Duodenal mucosa (tissue), 2 donors: Measurements from ENCODE around the gene SULT1A2.
"Not testable (repeated sequence)": the region's sequence is repeated elsewhere in the genome, so short reads cannot be mapped to it uniquely, and the experiment has no call there.

Experiments used
- H3K27ac ChIP-seq: one replicate; pipeline ENCODE4 v1.7.0; 2013; ENCODE audit warnings: low read depth, low read length
- H3K27me3 ChIP-seq, 2 donors: one replicate each; pipeline ENCODE4 v1.7.0; 2013; ENCODE audit warnings: low read length in 2 of 2, control low read depth in 1 of 2; ENCODE audit not compliant: insufficient read depth in 2 of 2, control insufficient read depth in 1 of 2
- H3K36me3 ChIP-seq, 2 donors: one replicate each; pipeline ENCODE4 v1.7.0; 2013; ENCODE audit warnings: low read length in 2 of 2, control low read depth in 1 of 2; ENCODE audit not compliant: insufficient read depth in 2 of 2, control insufficient read depth in 1 of 2
- H3K4me1 ChIP-seq, 2 donors: one replicate each; pipeline ENCODE4 v1.7.0; 2013; ENCODE audit warnings: low read length in 2 of 2, control low read depth in 1 of 2; ENCODE audit not compliant: insufficient read depth in 2 of 2, control insufficient read depth in 1 of 2
- H3K4me3 ChIP-seq, 2 donors: one replicate each; pipeline ENCODE4 v1.7.0; 2013; ENCODE audit warnings: low read length in 2 of 2, low read depth in 1 of 2
- H3K9ac ChIP-seq, 2 donors: one replicate each; pipeline ENCODE4 v1.7.0; 2013; ENCODE audit warnings: low read length in 2 of 2, low read depth in 1 of 2
- H3K9me3 ChIP-seq, 2 donors: one replicate each; pipeline ENCODE4 v1.7.0; 2013; ENCODE audit warnings: low read length in 2 of 2, control low read depth in 1 of 2; ENCODE audit not compliant: control insufficient read depth in 1 of 2

SULT1A2 gene

GRCh38 chr16:28596840-28597691 lies at the start of gene SULT1A2:
Gene SULT1A2, minus strand, starts transcription at chr16:28597050. Its CDS starts 1,120 bp downstream, at chr16:28595930.
- H3K36me3 ChIP-seq = peaks cover 5 to 11% of the 10 kb centered on the region in 2 donors
- H3K27me3 ChIP-seq = no peaks in the 10 kb centered on the region
- peak within 1 kb of the TSS; percentile 39 to 51 for H3K9ac ChIP-seq
- H3K4me1 ChIP-seq = peaks cover 10 to 15% of the 10 kb centered on the region in 2 donors
- peak within 1 kb of the TSS; percentile 44 to 58 for H3K4me3 ChIP-seq
- H3K27ac ChIP-seq = peak within 1 kb of the TSS; percentile 66
- H3K9me3 ChIP-seq = no peaks in the 10 kb centered on the region

GRCh38 chr16:28639959-28640358 lies 43.1 kb upstream of the SULT1A2 start:
- not testable (repeated sequence) for H3K9me3 ChIP-seq, H3K27me3 ChIP-seq, H3K27ac ChIP-seq, H3K4me1 ChIP-seq, H3K9ac ChIP-seq, H3K36me3 ChIP-seq, H3K4me3 ChIP-seq

DNA sequence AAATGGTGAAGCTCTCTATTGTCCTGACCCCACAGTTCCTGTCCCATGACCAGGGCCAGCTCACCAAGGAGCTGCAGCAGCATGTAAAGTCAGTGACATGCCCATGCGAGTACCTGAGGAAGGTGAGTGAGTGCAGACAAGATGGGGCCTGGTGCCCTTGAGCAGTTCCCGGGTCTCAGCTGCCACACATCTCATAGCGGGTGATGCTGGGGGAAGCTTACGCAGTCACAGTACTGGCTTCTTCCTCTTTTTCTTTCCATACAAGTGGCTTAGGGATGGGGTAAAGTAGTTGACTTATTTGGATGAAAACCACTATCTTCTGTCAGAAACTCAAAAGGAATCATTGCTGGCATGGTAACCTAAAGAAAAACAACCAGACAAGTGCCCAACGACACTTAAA lies 41.5 kb upstream of the SULT1A2 start:
- not testable (repeated sequence) for H3K4me3 ChIP-seq, H3K27me3 ChIP-seq, H3K36me3 ChIP-seq, H3K4me1 ChIP-seq, H3K9me3 ChIP-seq, H3K9ac ChIP-seq, H3K27ac ChIP-seq

DNA sequence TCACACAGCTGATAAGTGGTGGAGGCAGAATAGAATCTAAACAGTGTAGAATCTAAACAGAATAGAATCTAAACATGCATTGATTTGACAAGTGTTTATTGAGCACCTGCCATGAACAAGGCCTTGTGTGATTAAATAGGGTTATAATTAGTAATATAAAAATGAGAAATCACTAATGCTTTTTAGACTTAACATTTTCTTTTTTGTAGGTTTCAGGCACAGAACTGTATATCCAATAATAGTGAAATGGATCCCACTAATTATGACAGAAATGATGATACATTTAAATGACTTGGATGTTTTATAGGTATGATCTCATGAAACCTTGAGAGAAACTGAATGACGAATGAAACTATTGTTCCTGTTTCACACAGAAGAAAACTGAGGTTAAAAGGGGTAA lies 40.9 kb upstream of the SULT1A2 start, which contains the start of gene NPIPB8:
NPIPB8 (plus strand) TSS at position 301 of the 400 bp plus-strand sequence. CDS start 296 bp downstream, outside the sequence.
- not testable (repeated sequence) for H3K27ac ChIP-seq, H3K4me3 ChIP-seq, H3K9me3 ChIP-seq, H3K4me1 ChIP-seq, H3K9ac ChIP-seq, H3K27me3 ChIP-seq, H3K36me3 ChIP-seq

DNA sequence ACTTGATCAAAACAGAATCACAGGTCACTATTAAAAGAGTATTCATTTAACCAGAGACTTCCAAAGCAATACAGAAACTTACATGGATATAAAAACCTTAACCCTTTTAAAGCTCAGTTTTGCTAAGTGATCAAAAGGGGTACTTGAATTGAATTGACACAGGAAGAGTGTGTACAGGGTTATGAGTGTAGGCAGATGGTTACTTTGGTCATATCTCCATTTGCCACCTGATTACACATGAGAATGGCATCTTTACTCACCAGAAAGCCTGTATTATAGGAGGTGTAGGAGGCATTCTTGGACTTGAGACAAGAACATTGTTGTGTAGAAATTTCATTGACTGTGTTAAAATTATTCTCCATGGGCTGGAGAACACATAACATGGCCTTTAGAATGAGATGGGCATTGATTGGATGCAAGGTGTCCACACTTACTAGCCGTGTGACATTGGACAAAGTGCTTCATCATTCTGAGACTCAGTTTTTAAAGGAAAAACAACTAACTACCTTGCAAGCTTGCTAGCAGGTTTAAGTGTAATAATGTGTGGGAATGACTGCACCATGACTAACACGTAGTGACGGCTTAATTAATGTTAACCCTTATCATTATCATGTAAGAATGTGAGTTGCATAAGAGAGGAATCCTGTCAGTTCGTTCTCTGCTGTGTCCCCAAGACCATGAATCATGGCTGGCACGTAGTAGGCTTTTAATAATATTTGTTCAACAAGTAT lies 39.4 kb upstream of the SULT1A2 start:
- not testable (repeated sequence) for H3K36me3 ChIP-seq, H3K4me1 ChIP-seq, H3K9me3 ChIP-seq, H3K27ac ChIP-seq, H3K9ac ChIP-seq, H3K27me3 ChIP-seq, H3K4me3 ChIP-seq

GRCh38 chr16:28630905-28631304 lies 34.1 kb upstream of the SULT1A2 start:
- H3K9ac ChIP-seq, H3K27ac ChIP-seq, H3K9me3 ChIP-seq, H3K4me1 ChIP-seq, H3K36me3 ChIP-seq, H3K27me3 ChIP-seq, H3K4me3 ChIP-seq: not testable (repeated sequence)

- no peaks in the 10 kb centered on the region for H3K27me3 ChIP-seq
- peak overlapping the region; percentile 25 to 70 for H3K9ac ChIP-seq
- no peak overlapping the region for H3K27ac ChIP-seq
- no peaks in the 10 kb centered on the region for H3K9me3 ChIP-seq
- H3K4me3 ChIP-seq = peak overlapping the region; percentile 63 to 72
- H3K4me1 ChIP-seq = no peaks in the 10 kb centered on the region
- peaks cover 0 to 4% of the 10 kb centered on the region in 2 donors for H3K36me3 ChIP-seq
These were observed 26.4 kb upstream of the SULT1A2 start for GRCh38 chr16:28623172-28623711.

DNA sequence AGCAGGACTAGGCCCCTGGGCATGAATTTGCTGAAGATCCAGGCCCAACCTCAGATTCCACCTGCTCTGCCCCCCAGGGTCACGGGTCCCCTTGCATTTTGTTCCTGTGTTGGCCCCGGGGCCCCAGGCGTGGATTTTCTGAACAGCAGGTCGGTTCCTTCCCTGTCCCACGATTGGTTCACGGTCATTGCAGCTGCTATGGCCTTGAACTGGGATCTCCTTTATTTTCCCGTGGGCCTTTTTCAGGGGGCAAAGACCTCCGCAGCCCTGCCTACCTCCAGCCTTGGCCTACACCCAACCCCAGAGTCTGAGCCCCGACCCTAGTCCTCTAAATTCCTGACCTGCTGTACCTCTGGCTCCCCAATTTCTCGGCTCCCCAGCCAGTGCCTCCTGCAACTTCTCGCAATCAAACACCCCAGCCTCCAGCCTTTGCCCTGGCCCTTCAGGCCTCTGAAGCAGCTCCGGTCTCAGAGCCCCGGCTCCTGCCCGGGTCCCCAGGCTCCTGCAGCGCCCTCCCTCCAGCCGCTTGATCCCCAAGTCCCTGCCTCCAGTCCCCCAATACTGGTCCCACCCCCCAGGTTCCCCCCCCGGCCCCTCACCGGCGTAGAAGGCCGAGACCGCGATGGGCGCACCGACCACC lies 25.8 kb upstream of the SULT1A2 start:
- Histone ChIP-seq H3K4me3 (peak overlapping the region; percentile 63 to 72), H3K9ac (peak overlapping the region; percentile 25 to 70)
- H3K27me3 ChIP-seq, H3K27ac ChIP-seq, H3K4me1 ChIP-seq, H3K36me3 ChIP-seq, H3K9me3 ChIP-seq: not testable (repeated sequence)

GRCh38 chr16:28621481-28622155 lies 24.8 kb upstream of the SULT1A2 start:
- Histone ChIP-seq H3K9me3 (no peaks in the 10 kb centered on the region), H3K4me3 (peak overlapping the region in 1 of 2 donors; percentile 21), H3K36me3 (peaks cover 0 to 4% of the 10 kb centered on the region in 2 donors), H3K4me1 (no peaks in the 10 kb centered on the region), H3K27me3 (no peaks in the 10 kb centered on the region), H3K27ac (no peak overlapping the region), H3K9ac (no peak overlapping the region)
